HUDEP-2 (cell line): ENCODE results near the gene AKR1B1.
A peak's percentile ranks its signal among the peaks of the same experiment; 100 is the strongest.
"Not testable (repeated sequence)": the region's sequence is repeated elsewhere in the genome, so short reads cannot be mapped to it uniquely, and the experiment has no call there.

Experiments
- DNase-seq, 76 experiments: peaks; one replicate each; lab custom pipeline; 2025; ENCODE audit not compliant: unreplicated experiment in 76 of 76; lab: John Stamatoyannopoulos, UW

Gene AKR1B1

DNA sequence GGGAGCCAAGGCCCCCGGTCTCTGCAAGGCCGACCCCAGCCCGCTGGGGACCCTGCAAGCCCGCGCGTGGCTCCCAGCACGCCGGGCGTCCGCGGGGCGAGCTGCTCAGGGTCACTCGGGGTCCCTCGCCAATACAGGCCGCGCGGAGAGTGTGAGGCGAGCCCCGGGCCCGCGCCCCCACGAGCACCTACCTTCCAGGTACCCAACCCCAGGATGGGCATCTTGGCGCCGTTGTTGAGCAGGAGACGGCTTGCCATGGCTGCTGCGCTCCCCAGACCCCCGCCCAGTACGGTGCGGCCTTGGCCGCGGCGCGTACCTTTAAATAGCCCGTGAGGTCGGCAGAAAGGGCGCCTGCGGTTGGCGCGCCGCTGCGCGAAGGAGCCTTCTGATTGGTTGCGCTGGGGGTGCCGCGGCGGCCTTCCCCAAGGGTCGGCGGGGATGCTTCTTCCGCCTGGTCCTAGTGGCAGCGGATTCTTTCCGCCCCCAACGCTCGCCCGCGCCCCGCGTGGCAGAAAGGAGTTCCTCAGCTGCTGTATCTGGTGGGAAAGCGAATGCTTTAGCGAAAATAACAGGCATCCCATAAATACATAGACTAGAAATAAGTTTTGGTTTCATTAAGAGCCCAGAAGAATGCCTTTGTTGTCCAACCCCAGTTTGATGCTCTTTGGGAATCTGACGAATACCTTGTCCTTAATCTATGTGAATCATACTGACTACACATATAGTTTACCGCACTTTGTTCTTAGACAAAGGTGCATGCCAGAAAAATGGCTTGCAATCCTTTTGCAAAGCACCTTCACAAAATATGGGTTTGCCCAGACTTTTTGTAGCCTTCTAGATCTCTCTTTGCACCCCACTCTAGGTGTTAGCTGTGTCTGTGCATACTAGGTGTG is at the start of gene AKR1B1:
Gene AKR1B1, minus strand, starts transcription at position 295 of the 893 bp plus-strand sequence. Its CDS starts 38 bp downstream, at position 257.
- peak in 61 of 76 experiments; percentile 4 to 83 (median 48) for DNase-seq

DNA sequence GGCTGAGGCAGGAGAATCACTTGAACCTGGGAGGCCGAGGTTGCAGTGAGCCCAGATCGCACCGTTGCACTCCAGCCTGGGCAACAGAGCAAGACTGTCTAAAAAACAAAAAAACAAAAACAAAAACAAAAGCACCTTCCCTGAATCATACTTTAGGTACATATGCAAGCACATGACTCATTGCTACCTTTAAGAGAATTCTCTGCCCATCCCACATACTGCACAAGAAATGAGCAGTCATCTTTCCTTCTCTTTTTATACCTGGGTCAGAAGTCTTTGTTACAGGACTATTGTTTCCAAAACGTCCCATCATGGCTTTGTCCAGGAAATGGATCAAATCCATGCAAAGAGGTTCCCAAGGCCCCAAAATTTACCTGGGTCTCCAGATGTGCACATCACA is 47.0 kb upstream of the AKR1B1 start:
- DNase-seq, result no peak

DNA sequence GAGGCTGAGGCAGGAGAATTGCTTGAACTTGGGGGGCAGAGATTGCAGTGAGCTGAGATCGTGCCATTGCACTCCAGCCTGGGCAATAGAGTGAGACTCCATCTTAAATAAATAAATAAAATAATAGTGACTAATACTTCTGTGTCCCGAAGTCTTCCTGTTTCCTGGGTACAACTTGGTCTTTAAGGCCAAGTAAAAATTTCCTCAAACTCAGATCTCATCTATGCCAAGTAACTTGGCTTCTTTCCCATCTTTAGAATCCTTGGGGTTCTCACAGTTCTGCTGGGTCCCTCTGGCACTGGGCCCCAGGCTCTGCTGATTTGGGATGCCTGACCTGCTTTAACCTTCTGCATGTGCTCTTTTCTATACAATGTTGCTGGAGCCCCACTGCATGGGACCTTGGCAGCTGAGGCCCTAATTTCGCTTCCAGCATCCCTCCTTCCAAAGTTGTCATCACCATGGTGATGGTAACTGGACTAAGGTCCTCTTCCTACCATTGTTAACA is 45.8 kb upstream of the AKR1B1 start:
- no peak for DNase-seq

DNA sequence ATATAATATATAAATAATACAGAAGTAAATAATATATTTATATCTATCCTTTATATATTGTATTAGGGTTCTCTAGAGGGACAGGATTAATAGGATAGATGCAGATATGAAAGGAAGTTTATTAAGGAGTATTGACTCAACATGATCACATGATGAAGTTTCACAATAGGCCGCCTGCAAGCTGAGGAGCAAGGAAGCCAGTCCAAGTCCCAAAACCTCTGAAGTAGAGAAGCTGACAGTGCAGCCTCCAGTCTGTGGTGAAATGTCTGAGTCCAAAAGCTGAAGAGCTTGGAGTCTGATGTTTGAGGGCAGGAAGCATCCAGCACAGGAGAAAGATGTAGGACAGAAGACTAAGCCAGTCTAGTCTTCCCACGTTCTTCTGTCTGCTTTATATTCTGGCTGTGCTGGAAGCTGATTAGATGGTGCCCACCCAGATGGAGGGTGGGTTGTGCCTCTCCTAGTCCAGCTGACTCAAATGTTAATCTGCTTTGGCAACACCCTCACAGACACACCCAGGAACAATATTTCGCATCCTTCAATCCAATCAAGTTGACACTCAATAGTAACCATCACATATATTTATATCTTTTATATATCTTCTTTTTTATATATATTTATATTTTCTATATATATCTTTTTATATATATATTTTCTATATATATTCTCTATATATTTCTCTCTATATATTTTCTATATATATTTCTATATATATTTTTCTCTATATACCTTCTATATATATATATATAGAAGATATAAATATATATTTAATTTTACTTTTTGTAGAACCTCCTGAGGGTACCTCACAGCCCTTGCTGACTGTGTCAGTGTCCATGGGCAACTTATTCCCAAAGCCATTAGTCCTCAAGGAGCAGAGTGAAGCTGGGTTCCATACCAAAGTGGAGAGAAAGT is 43.8 kb upstream of the AKR1B1 start:
- DNase-seq, result peak in 18 of 76 experiments; percentile 1 to 27 (median 6)

DNA sequence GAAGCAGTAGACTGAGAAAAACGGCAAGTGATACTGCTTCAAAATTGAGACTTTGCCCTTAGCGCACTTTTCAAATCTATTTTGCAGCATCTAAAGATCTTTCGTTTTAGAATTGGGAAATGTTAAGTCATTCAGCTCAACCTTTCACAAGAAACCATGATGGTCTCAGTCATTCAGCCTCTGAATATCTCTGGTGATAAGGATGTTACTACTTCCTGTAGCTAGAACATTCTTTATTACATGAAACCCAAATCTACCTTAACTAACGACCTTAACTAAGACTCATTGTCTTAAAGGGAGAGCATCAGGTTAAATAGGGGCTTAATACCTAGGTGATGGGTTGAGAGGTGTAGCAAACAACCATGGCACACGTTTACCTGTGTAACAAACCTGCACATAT is 42.1 kb upstream of the AKR1B1 start:
- no peak for DNase-seq

DNA sequence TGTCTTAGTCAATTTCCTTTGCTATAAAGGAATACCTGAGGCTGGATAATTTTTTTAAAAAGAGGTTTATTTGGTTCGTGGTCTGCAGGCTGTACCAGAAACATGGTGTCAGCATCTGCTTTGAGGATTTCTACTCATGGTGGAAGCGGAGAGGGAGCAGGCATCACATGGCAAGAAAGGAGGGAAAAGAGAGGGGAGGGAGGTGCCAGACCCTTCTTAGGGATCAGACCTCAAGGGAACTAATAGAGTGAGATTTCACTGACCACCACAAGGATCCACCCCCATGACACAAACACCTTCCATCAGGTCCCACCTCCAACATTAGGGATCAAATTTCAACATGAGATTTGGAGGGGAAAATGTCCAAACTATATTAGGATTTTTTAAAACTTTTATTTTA is 41.5 kb upstream of the AKR1B1 start:
- no peak for DNase-seq

DNA sequence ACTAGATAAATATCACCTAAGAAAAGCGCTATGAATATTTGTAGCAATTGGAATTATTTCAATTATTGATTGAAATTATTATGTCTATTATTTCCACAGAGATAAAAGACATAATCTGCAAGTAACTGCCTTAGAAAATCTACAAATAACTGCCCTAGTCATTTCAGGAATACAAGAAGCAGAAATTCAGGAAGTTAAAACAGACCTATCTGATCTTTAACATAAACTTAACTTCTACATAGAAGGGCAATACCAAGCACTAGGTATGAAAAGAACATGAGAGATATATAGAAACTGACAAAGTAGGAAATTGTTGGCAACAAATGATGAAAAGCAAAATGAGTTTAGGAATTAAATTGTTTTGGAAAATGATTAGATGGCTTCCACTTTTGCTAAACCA is 36.6 kb upstream of the AKR1B1 start:
- DNase-seq, result no peak

DNA sequence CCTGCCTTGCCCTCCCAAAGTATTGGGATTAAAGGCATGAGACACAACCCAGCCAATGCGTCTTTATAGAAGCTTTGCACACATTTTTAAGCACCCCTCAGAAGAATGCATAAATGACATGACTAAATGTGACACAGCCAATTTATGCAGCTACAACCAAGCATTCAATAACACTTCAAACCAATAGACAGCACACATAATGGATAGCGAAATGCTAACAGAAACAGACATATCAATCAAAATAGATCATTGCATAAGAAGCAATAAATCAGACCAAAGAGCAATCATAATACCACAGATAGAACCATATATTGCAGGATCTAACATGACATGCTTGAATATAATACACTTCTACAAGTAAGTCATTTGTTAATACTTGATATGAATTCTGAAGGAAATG is 34.2 kb upstream of the AKR1B1 start:
- DNase-seq, result no peak

DNA sequence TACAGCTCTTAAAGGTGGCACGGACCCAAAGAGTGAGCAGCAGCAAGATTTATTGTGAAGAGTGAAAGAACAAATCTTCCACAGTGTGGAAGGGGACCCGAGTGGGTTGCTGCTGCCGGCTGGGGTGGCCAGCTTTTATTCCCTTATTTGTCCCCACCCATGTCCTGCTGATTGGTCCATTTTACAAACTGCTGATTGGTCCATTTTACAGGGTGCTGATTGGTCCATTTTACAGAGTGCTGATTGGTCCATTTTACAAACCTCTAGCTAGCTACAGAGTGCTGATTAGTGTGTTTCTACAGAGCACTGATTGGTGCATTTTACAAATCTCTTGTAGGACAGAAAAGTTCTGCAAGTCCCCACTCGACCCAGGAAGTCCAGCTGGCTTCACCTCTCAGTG is 28.8 kb upstream of the AKR1B1 start:
- DNase-seq, result not testable (repeated sequence)

DNA sequence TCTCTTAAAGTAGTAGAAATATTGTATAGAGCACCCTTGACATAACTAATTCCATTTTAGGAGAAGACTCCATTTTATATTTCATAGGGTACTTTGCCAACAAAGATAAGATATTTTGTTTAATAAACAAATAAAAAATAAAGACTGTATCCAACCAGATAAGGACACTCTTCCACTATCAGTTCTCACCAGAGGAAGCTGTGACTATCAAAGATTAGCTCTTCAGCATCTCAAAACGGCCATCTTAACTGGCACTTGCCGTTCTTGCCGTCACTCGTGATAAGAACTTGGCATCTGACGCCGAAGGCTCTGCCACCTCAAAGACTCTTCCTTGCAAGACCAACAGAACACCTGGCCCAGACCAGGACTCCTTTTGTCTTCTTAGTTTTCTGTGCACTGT is 26.3 kb upstream of the AKR1B1 start:
- DNase-seq, result peak in 66 of 76 experiments; percentile 3 to 84 (median 34)

DNA sequence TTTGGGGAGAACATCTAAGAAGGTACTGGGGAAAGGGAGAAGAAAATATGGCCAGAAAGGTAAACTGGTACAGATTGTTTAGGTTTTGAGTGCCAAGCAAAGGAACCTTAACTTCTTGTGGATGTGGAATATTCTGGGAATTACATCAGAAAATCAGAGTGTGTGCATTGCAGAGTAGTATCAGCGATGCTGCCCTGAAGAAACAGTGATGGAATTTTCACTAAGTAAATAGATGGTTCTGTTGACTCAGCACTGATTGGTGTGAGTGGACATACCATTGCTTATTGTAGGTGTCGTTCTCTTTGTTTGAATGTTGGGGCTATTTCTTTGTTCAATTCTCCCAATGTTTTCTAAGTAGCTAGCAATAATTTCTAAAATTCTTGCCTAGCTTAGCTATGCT is 24.4 kb upstream of the AKR1B1 start:
- DNase-seq, result no peak

DNA sequence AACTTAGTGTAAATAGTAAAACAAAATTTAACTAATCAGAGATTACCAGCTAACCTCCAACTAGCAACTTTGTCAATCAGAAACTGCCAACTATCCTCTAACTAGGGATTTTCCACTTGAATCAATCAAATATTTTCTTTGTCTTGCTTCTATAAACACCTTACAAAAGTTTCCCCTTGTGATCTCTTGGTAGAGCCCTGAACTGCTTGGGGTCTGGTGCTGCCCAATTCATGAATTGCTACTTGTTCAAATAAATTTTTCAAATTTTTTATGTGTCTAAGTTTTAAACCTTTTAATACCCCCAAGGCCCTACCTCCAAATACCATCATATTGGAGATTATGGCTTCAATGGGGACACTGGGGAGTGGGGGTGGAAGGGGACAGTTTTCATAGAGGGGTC is 24.0 kb upstream of the AKR1B1 start:
- DNase-seq, result no peak

DNA sequence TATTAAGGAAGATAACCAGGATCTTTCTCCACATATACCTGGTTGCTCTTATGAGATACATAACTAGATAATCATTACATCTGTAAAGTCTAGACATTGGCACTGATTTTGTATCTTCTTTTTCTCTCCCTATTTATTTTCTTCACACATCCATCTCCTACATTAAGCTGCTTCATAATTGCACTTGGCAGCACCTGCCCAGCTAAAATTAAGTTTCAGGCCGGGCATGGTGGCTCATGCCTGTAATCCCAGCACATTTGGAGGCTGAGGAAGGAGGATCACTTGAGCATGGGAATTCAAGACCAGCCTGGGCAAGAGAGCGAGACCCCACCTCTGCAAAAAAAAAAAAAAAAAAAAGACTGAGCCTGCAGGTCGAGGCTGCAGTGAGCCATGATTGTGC is 22.3 kb upstream of the AKR1B1 start:
- no peak for DNase-seq

DNA sequence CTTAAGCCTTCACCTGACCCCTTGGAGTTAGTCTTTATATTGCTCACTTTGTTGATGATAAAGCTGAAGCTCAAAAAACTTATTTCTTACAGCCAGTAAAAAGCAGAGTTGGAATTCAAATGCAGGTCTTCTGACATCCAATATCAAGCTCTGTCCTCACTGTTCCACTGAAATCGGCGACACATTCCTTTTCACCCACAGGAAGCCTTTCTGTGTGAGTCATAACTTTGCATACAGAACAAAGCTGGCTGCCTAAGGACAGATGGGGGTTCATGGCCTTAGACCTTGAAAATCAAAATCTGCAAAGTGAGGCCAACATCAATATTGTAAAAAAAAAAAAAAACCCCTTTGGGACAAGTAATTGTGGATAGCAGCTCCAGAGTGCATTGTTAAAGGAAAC is 21.8 kb upstream of the AKR1B1 start:
- no peak for DNase-seq

DNA sequence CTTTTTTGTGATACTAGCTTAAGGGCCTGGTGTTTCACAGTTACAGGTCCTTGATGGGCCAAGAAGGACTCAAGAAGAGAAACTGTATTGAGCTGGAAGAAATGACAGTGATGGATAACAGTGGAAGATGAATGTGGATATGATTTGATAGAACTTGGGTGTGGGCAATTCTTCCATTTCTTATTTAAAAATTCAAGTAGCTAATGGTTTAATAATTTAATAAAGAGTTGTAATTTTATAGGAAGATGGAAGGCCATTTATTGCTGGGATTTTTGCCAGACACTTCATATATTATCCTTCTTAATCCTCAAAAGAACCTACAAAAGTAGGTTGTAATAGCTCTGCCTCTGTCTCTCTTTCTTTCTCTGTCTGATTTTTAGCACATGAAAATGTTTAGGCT is 21.3 kb upstream of the AKR1B1 start:
- DNase-seq, result no peak

DNA sequence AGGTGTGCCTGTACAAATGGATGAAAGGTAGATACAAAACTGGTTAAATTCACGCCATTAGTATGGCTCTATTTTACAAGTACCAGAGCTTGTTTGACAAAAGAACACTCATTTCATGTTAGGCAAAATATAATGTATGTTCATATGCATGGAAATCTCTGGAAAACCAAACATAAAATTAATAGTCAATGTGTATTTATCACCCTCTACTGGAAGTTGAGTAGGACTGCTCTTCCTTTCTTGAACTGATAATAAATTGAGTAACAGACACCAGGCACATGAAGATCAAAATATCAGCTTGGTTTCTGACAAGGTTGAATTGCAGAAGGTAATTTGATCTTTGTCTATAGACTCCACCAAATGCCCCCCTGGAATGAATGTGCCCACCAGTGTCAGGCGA is 19.8 kb upstream of the AKR1B1 start:
- no peak for DNase-seq

DNA sequence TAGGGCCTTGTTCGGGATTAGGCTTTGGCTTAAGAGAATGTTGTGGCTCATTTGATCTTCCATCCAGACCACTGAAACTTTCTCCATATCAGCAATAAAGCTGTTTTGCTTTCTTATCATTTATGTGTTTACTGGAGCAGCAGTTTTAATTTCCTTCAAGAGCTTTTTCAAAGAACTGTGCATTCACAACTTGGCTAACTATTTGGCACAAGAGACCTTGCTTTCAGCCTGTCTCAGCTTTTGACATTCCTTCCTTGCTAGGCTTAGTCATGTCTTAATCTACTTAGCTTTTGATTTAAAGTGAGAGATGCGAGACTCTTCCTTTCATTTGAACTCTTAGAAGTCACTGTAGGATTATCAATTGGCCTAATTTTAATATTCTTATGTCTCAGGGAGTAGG is 19.1 kb upstream of the AKR1B1 start:
- no peak for DNase-seq

DNA sequence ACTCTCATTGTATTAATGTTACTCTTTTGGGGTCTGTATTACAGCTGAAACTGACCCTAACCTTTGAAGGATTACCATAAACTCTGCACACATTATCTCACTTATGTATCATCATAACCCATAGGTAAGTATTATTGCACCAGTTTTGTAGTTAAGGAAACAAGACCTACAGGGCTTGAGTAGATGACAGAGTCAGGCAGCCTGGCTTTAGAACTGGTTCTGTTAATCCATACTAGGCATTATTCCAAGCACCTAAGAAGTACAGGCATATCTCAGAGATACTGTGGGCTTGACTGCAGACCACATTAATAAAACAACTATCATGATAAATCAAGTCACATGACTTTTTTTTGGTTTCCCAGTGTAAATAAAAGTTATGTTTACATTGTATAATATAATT is 17.1 kb upstream of the AKR1B1 start:
- no peak for DNase-seq

DNA sequence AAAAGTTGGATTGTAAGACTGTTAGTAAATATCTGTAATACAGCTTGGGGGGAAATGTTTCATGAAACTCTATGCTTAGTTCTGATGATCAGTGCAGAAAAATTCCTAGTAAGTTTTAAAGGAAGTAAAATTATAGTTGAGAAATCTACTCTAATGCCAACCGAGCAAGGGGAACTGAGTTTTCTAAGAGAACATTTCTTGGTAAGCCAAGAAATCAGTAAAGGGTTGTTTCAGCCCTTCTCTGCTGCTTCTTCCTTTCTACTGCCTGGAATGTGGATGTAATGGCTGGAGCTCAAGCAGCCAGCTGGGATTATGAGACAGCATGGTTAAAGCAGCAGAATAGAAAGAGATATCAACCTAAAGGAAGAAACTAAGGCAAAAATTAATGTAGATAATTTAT is 15.9 kb upstream of the AKR1B1 start:
- no peak for DNase-seq

DNA sequence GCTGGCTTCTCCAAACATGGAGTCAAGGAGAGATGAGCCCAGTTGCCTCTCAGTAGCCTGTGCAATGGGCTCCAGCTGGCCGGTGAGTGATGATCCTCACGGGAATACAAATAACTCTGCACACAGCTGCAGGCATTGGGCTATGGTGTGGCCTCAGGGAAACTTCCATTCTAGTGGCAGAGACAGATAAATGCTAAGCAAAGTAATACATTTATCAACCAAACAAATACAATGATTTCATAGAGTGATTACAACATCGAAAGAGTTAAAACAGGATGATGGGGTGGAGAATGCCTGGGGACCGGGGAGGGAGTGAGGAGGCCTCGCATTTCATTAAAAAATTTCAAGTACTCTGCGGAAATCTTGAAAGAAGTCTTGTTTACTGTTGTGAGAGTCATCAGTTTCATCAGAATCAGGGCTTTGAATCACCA is 15.0 kb upstream of the AKR1B1 start:
- DNase-seq, result no peak

DNA sequence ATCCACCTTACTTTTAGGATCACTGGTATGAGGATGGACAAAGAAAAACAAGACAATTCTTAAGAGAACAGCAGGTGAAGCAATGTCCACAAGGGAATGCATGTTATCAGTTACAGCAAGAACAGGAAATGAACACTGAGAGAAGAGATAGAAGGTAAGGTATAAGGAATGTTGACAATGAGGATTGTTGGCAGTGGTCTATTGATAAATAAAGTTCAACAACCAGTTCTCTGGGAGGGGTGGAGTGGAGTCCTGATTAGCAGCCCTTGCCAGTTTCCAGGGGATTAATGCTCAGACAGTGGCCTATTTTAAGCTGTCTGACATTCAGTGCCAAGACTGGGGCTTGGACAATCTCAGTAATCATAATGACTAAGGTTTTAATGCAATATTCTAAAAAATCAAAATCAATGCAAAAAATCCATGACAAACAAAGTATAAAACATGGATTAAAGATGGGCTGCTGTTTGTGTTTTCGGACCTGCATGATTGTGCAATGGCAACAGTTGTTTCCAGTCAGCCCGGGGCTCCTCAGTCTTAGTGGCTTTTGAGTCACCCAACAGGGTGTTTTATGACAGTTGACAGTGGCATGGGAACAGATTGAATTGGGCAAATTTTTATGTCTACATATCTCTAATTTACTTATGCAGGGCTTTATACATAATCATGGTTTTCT is 13.8 kb upstream of the AKR1B1 start:
- DNase-seq, result no peak
